Spinal cord (tissue), 10 donors: ENCODE measurements around the gene NTRK3. TPM values are rescaled to one million over a fixed set of nuclear protein-coding genes. Genes with fewer than 3 reads are reported as not detected.

Source experiments
- DNase-seq, 6 donors: peaks; one replicate each; pipeline versions ENCODE4 v3.0.0 to v3.0.0-alpha.2; 2013 to 2015; ENCODE audit warnings: low spot score in 6 of 6, low read depth in 4 of 6
- H3K27ac ChIP-seq: one replicate; pipeline ENCODE4 v1.5.1; 2013; ENCODE audit warnings: low read depth, low read length, control low read depth
- H3K27me3 ChIP-seq: one replicate; pipeline ENCODE4 v1.6.1; 2013; ENCODE audit warnings: low read length; ENCODE audit not compliant: control insufficient read depth, insufficient read depth
- H3K36me3 ChIP-seq: one replicate; pipeline ENCODE4 v1.6.1; 2013; ENCODE audit warnings: low read length; ENCODE audit not compliant: control insufficient read depth, insufficient read depth
- H3K4me1 ChIP-seq: one replicate; pipeline ENCODE4 v1.6.1; 2013; ENCODE audit warnings: low read length; ENCODE audit not compliant: control insufficient read depth, insufficient read depth
- H3K4me3 ChIP-seq: one replicate; pipeline ENCODE4 v1.5.1; 2013; ENCODE audit warnings: low read depth, low read length, control low read depth
- H3K9me3 ChIP-seq: one replicate; pipeline ENCODE4 v1.6.1; 2013; ENCODE audit warnings: low read length; ENCODE audit not compliant: control insufficient read depth, insufficient read depth
- WGBS: methylation state at CpG from one replicate; pipeline ENCODE4 v1.1.5; 2013; ENCODE audit warnings: missing lambda C conversion rate; ENCODE audit not compliant: insufficient coverage; 5-methylcytosine and 5-hydroxymethylcytosine counted together
- long read RNA-seq, 4 donors: transcript quantifications; one replicate each; lab custom pipeline, GENCODE V29; 2026
- polyA plus RNA-seq, 2 donors: library from polyadenylated mRNA; unstranded; fragments of 120-200 nt; gene quantifications; one replicate each; pipeline ENCODE4 v1.2.1, GENCODE V29; 2013; ENCODE audit not compliant: insufficient read length in 2 of 2
- total RNA-seq, 2 donors: library from RNA; depleted of rRNA in 1 of 2; stranded (reverse); fragments of 120-200 nt in 1 of 2; fragments of >200 nt in 1 of 2; gene quantifications; one replicate each; pipeline versions ENCODE4 v1.2.3 to v1.2.4, GENCODE V29; 2013 to 2014
- donor health status: healthy.

The NTRK3 gene
- total RNA-seq (10 to 100 TPM; 49.5 to 62.7 TPM), polyA plus RNA-seq (10 to 100 TPM; 59.1 to 68.1 TPM)
- long read RNA-seq, donor 1, partial matches to known transcripts: 11 of 16 reads
- long read RNA-seq, donor 1, other reads (novel, unspliced or antisense): 0 of 16 reads
- long read RNA-seq, donor 2, partial matches to known transcripts: 0 of 1 reads
- long read RNA-seq, donor 2, other reads (novel, unspliced or antisense): 0 of 1 reads
- long read RNA-seq, donor 3, partial matches to known transcripts: 0 of 2 reads
- long read RNA-seq, donor 3, other reads (novel, unspliced or antisense): 0 of 2 reads
- long read RNA-seq, donor 4: 0 reads

DNA sequence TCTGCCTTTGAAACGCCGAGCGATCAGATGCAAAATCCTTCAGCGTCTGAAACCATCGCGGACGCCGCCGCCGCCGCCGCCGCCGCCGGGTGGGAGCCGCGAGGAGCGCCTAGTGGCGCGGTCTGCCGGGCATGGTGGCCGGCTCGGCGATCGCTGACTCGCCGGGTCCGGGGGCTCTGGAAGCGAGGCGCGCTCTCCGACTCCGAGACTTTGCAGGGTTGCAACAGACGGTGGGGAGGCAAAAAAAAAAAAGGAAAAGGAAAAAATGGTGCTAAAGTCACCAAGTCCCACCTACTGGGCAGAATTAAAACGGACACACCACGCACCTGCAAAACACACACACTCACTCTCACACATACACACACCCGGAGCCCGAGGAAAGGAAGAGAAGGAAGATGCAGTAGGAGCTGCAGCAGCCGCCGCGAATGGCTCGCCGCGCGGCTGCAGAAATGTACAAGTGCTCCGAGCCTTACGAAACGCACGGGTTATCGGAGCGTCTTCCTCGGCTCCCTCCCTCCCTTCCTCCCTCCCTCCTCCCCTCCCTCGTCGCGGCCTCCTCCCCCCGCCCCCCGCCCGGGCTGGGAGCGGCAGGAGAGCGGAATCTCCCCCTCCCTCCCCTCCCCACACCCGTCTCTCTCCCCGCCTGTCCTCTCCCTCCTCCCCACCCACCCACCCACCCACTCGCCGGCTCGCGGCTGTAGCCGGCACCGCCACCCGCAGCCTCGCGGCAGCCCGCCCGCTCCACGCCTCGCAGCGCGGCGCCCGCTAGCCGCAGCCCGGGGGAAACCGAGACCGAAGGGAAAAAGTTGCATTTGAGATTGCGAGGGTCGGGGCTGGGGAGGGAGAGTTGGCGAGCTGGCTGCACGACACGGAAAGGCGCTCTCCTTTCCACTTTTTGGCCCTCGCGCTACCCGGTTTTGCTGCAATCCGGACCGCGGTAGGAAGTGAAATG lies at the start of gene NTRK3:
TSS of gene NTRK3 (minus strand) at position 461 of the 952 bp plus-strand sequence. CDS start 586 bp downstream, outside the sequence.
- Histone ChIP-seq H3K36me3 (peaks cover 10% of the 10 kb centered on the region), H3K27ac (peak within 1 kb of the TSS; percentile 86), H3K27me3 (no peaks in the 10 kb centered on the region), H3K4me3 (peak within 1 kb of the TSS; percentile 80), H3K9me3 (no peaks in the 10 kb centered on the region), H3K4me1 (peaks cover 53% of the 10 kb centered on the region)
- under 1% methylated on average over 56 of the region's 95 CpGs for WGBS
- peak in 5 of 6 donors; percentile 69 to 94 (median 72) for DNase-seq

DNA sequence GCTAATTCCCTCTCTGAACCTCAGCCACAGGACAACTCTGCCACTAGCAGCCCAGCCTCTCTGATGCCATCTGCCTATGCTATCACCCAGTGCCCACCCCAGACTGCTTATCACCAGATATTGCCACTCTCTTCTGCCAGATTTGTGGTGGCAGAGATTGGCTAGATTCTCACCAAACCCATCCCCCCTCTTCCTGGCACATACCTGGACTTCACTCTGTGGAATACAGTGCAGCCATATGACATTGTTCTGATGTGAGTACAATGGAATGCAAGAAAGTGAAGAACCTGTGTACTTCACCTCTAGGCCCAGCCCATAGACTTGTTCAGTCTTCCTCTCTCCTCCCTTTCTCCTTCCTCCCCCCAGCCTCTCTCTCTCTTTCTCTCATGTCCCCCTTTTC lies 46.9 kb upstream of the NTRK3 start:
- no peaks in the 10 kb centered on the region for H3K9me3 ChIP-seq
- no peak for DNase-seq
- H3K4me1 ChIP-seq: peaks cover 8% of the 10 kb centered on the region
- no peaks in the 10 kb centered on the region for H3K27me3 ChIP-seq
- H3K36me3 ChIP-seq: no peaks in the 10 kb centered on the region
- no peak overlapping the region for H3K27ac ChIP-seq
- H3K4me3 ChIP-seq: no peak overlapping the region

DNA sequence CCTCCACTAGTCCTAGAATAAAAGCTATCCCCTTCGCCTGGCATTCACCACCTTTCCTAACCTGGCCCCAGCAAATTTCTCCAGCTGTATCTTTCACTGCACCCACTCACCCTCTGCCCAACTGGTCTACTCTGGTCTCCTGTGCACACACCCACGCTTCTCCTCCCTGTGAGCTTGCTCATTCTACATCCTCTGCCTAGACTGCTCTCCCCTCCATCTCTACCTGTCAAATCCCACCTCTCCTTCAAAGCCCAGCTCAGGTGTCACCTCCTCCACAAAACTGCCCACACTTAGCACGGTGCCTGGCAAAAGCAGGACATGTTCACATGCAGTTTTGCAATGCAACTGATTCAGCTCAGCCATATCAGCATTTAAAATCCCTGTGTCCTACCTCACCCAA lies 45.8 kb upstream of the NTRK3 start:
- H3K36me3 ChIP-seq: no peaks in the 10 kb centered on the region
- no peak overlapping the region for H3K27ac ChIP-seq
- no peaks in the 10 kb centered on the region for H3K9me3 ChIP-seq
- H3K4me3 ChIP-seq: no peak overlapping the region
- 93% methylated on average over 3 of the region's 3 CpGs for WGBS
- H3K4me1 ChIP-seq: peaks cover 8% of the 10 kb centered on the region
- no peaks in the 10 kb centered on the region for H3K27me3 ChIP-seq
- DNase-seq: no peak

GRCh38 chr15:88301311-88301710 lies 44.8 kb upstream of the NTRK3 start:
- Histone ChIP-seq H3K4me3 (no peak overlapping the region), H3K36me3 (no peaks in the 10 kb centered on the region), H3K4me1 (peaks cover 8% of the 10 kb centered on the region), H3K9me3 (no peaks in the 10 kb centered on the region), H3K27ac (no peak overlapping the region), H3K27me3 (no peaks in the 10 kb centered on the region)
- WGBS: 43% methylated on average over 1 of the region's 2 CpGs
- peak in 2 of 6 donors; percentile 31 to 49 for DNase-seq

GRCh38 chr15:88300861-88301260 lies 44.3 kb upstream of the NTRK3 start:
- no peaks in the 10 kb centered on the region for H3K36me3 ChIP-seq
- H3K4me3 ChIP-seq: no peak overlapping the region
- peaks cover 8% of the 10 kb centered on the region for H3K4me1 ChIP-seq
- H3K9me3 ChIP-seq: no peaks in the 10 kb centered on the region
- no peaks in the 10 kb centered on the region for H3K27me3 ChIP-seq
- peak in 1 of 6 donors; percentile 18 for DNase-seq
- no peak overlapping the region for H3K27ac ChIP-seq
- WGBS: 100% methylated on average over 1 of the region's 4 CpGs

DNA sequence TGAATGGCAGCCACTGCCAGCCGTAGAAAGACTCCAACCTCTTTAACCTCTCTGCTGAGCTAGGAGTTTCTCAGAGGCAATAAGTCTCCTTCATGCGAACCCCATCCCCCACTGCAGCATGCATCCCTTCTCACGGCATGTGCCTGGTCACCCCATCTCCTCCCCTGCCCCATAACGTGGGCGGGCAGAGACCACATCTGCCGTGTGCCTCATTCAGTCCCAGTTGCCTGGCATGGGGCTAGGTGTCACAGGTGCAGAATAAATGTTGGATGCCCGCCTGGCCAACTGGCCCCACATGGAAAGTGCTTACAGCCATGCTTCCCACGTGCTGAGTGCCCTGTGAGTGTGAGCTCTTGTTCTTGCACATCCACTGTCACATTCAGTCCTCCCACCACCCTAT lies 43.5 kb upstream of the NTRK3 start:
- H3K4me3 ChIP-seq: no peak overlapping the region
- H3K27me3 ChIP-seq: no peaks in the 10 kb centered on the region
- 64% methylated on average over 8 of the region's 8 CpGs for WGBS
- no peaks in the 10 kb centered on the region for H3K9me3 ChIP-seq
- peak in 1 of 6 donors; percentile 7 for DNase-seq
- peaks cover 8% of the 10 kb centered on the region for H3K4me1 ChIP-seq
- no peak overlapping the region for H3K27ac ChIP-seq
- no peaks in the 10 kb centered on the region for H3K36me3 ChIP-seq

DNA sequence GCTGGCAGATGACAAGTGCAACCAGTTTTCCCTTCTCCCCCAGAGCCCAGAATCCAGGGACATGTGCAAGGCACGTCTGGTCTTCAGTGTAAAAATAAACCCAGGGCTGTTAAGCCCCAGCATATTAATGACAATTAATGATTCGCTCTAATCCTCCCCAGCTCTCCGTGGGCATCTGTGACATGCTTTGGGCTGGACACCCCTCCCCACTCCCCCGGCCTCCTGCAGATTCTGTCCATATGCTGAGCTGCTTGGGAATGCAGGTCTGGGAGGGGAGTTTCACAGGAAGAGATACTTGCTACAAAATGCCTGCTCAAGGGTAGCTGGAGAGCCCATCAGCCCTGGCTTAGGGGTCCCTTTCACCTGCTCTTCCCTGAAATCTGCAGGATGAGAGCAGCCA lies 43.0 kb upstream of the NTRK3 start:
- peaks cover 8% of the 10 kb centered on the region for H3K4me1 ChIP-seq
- H3K27me3 ChIP-seq: no peaks in the 10 kb centered on the region
- 0% methylated on average over 1 of the region's 4 CpGs for WGBS
- H3K36me3 ChIP-seq: no peaks in the 10 kb centered on the region
- no peak overlapping the region for H3K27ac ChIP-seq
- no peak overlapping the region for H3K4me3 ChIP-seq
- peak in 2 of 6 donors; percentile 49 to 57 for DNase-seq
- no peaks in the 10 kb centered on the region for H3K9me3 ChIP-seq

GRCh38 chr15:88288661-88289060 lies 32.1 kb upstream of the NTRK3 start:
- Histone ChIP-seq H3K4me1 (peaks cover 11% of the 10 kb centered on the region), H3K27ac (no peak overlapping the region), H3K36me3 (no peaks in the 10 kb centered on the region), H3K9me3 (no peaks in the 10 kb centered on the region), H3K4me3 (no peak overlapping the region), H3K27me3 (peaks cover 5% of the 10 kb centered on the region)
- 88% methylated on average over 3 of the region's 4 CpGs for WGBS
- no peak for DNase-seq

- peaks cover 8% of the 10 kb centered on the region for H3K27me3 ChIP-seq
- 91% methylated on average over 10 of the region's 10 CpGs for WGBS
- H3K27ac ChIP-seq: no peak overlapping the region
- no peaks in the 10 kb centered on the region for H3K36me3 ChIP-seq
- H3K9me3 ChIP-seq: no peaks in the 10 kb centered on the region
- no peak overlapping the region for H3K4me3 ChIP-seq
- no peak for DNase-seq
- H3K4me1 ChIP-seq: peaks cover 16% of the 10 kb centered on the region
Measured at GRCh38 chr15:88288206-88288605, 31.7 kb upstream of the NTRK3 start.
